ENCODE data around the gene ANKRD24. TPM values are rescaled to one million over a fixed set of nuclear protein-coding genes. Genes with fewer than 3 reads are reported as not detected.
"Not testable (repeated sequence)": the region's sequence is repeated elsewhere in the genome, so short reads cannot be mapped to it uniquely, and the experiment has no call there.

The ANKRD24 gene
- total RNA-seq = 1.6 TPM
- long read RNA-seq, partial matches to known transcripts = 1 of 3 reads
- long read RNA-seq, other reads (novel, unspliced or antisense) = 2 of 3 reads

GRCh38 chr19:4182084-4182810 lies at the start of gene ANKRD24, which contains the start of gene SIRT6:
Gene ANKRD24, plus strand, starts transcription at chr19:4182689. Its CDS starts 3,737 bp downstream, at chr19:4186426.
Gene SIRT6, minus strand, starts transcription at chr19:4182563. Its CDS starts 24 bp downstream, at chr19:4182539.
- DNase-seq (ENCODE audit: low spot score) = peak; percentile 99
- intact Hi-C loops (cut with DNase I) = loop anchor here (5.0 kb wide), 1 partner anchor 195 kb away; the partner anchor contains the start of gene EEF2

- DNase-seq (ENCODE audit: low spot score) = no peak
- intact Hi-C loops (cut with DNase I) = no loop called here
Measured at GRCh38 chr19:4134351-4134750, 48.1 kb upstream of the ANKRD24 start.

GRCh38 chr19:4135386-4135785 lies 47.1 kb upstream of the ANKRD24 start:
- DNase-seq (ENCODE audit: low spot score); intact Hi-C loops (cut with DNase I): not testable (repeated sequence)

GRCh38 chr19:4136680-4137088 lies 45.8 kb upstream of the ANKRD24 start:
- intact Hi-C loops (cut with DNase I) = no loop called here

GRCh38 chr19:4138445-4138844 lies 44.0 kb upstream of the ANKRD24 start:
- intact Hi-C loops (cut with DNase I) = no loop called here
- DNase-seq (ENCODE audit: low spot score) = no peak

More at GRCh38 chr19:4136680-4137088, 45.8 kb upstream of the ANKRD24 start:
- DNase-seq (ENCODE audit: low spot score) = no peak

- intact Hi-C loops (cut with DNase I) = loop anchor here (5.0 kb wide), 1 partner anchor 63 kb away; no protein-coding TSS in a partner anchor
- DNase-seq (ENCODE audit: low spot score) = peak; percentile 93
Measured at GRCh38 chr19:4139614-4140236, 42.8 kb upstream of the ANKRD24 start.

GRCh38 chr19:4140237-4140711 lies 42.2 kb upstream of the ANKRD24 start:
- intact Hi-C loops (cut with DNase I) = loop anchor here (5.0 kb wide), 1 partner anchor 62 kb away; no protein-coding TSS in a partner anchor
- no peak for DNase-seq (ENCODE audit: low spot score)

GRCh38 chr19:4142916-4143315 lies 39.6 kb upstream of the ANKRD24 start:
- intact Hi-C loops (cut with DNase I) = loop anchor here (5.0 kb wide), 1 partner anchor 59 kb away; no protein-coding TSS in a partner anchor
- DNase-seq (ENCODE audit: low spot score) = not testable (repeated sequence)

- intact Hi-C loops (cut with DNase I) = loop anchor here (5.0 kb wide), 1 partner anchor 58 kb away; no protein-coding TSS in a partner anchor
- no peak for DNase-seq (ENCODE audit: low spot score)
Measured at GRCh38 chr19:4144666-4145249, 37.7 kb upstream of the ANKRD24 start.

- intact Hi-C loops (cut with DNase I) = no loop called here
- DNase-seq (ENCODE audit: low spot score) = no peak
Measured at GRCh38 chr19:4149518-4150288, 32.8 kb upstream of the ANKRD24 start.

GRCh38 chr19:4151623-4152022 lies 30.9 kb upstream of the ANKRD24 start:
- no peak for DNase-seq (ENCODE audit: low spot score)
- intact Hi-C loops (cut with DNase I) = no loop called here

GRCh38 chr19:4152241-4152998 lies 30.1 kb upstream of the ANKRD24 start:
- no peak for DNase-seq (ENCODE audit: low spot score)
- intact Hi-C loops (cut with DNase I) = no loop called here

- no peak for DNase-seq (ENCODE audit: low spot score)
- intact Hi-C loops (cut with DNase I) = no loop called here
Measured at GRCh38 chr19:4154571-4155312, 27.7 kb upstream of the ANKRD24 start.

GRCh38 chr19:4157164-4157563 lies 25.3 kb upstream of the ANKRD24 start:
- intact Hi-C loops (cut with DNase I) = no loop called here
- no peak for DNase-seq (ENCODE audit: low spot score)

GRCh38 chr19:4157971-4158370 lies 24.5 kb upstream of the ANKRD24 start:
- DNase-seq (ENCODE audit: low spot score); intact Hi-C loops (cut with DNase I): not testable (repeated sequence)

GRCh38 chr19:4161415-4162077 lies 20.9 kb upstream of the ANKRD24 start:
- DNase-seq (ENCODE audit: low spot score) = no peak
- intact Hi-C loops (cut with DNase I) = no loop called here

- no peak for DNase-seq (ENCODE audit: low spot score)
- intact Hi-C loops (cut with DNase I) = no loop called here
Measured at GRCh38 chr19:4164262-4164661, 18.2 kb upstream of the ANKRD24 start.
